Choroid plexus epithelial cell (primary cell): ENCODE data around the gene ZNF485.
A peak's percentile ranks its signal among the peaks of the same experiment; 100 is the strongest.
"Not testable (repeated sequence)": the region's sequence is repeated elsewhere in the genome, so short reads cannot be mapped to it uniquely, and the experiment has no call there.

Experiments used
- DNase-seq: peaks from one replicate; pipeline ENCODE4 v3.0.0-alpha.2; 2010; ENCODE audit warnings: low read depth
- H3K4me3 ChIP-seq: 2 replicates; pipeline ENCODE4 v1.5.1; 2011; ENCODE audit warnings: low read depth, mild to moderate bottlenecking, control low read depth, low read length, moderate library complexity
- CTCF ChIP-seq: conservative IDR thresholded peaks from 2 replicates; pipeline ENCODE4 v1.5.1; 2011; ENCODE audit warnings: low read depth, mild to moderate bottlenecking, control low read depth, inconsistent platforms, low read length, moderate library complexity

ZNF485 gene

DNA sequence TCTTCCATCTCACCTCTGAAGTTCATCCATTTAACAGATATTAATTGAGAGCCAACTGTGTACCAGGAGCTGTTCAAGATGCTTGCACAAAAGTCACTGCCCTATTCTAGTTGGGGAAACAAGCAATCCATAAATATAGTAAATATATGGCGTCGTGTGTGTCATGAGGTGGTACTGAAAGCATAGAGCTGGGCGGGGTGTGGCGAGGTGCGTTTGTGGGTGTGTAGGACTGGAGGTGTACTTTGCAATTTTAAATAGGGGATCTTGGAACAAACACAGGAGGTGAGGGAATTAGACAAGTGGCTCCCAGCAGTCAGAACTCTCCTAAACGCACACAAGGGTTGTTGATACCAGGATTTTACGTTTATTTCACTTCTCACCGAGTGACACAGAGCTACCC lies 31.3 kb upstream of the ZNF485 start:
- DNase-seq: no peak
- H3K4me3 ChIP-seq: peak overlapping the region; percentile 70
- no peak for TF ChIP-seq CTCF

DNA sequence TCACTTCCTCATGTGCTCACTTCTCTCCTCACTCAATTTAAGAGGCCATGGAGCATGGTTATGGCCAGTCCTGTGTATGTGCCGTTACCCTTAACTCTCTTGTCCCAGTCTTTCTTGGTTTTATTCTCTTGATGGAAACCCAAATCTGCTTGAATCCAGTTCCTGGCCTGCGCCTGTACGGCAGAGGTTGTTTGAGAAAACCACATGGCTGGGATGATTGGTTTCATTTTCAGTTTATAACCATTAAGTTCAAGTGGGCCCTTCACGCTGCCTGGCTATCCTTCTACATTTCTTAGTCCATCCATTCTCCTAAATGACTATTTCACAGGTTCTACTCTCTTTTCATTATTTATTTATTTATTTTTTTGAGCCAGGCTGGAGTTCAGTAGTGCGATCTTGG lies 30.2 kb upstream of the ZNF485 start:
- DNase-seq: no peak
- no peak overlapping the region for H3K4me3 ChIP-seq
- TF ChIP-seq CTCF: no peak

DNA sequence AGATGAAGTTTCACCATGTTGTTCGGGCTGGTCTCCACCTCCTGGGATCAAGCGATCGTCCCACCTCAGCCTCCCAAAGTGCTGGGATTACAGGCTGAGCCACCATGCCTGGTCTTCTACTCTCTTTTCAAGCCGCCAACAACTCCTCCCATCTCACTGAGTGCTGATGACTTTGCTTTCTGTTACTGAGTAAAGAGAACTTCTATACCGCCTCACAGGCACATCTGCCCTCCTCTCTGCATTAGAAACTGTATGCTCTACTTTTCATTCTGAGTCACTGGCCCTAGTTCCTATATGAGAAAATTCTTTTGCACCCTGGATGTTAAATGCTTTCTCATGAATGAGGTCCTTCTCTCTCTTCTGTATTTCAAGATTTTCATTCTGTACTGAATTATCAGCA lies 29.7 kb upstream of the ZNF485 start:
- H3K4me3 ChIP-seq: no peak overlapping the region
- no peak for TF ChIP-seq CTCF
- DNase-seq: no peak

- no peak overlapping the region for H3K4me3 ChIP-seq
- no peak for TF ChIP-seq CTCF
- DNase-seq: no peak
Observed at GRCh38 chr10:43584051-43584450, 22.2 kb upstream of the ZNF485 start.

DNA sequence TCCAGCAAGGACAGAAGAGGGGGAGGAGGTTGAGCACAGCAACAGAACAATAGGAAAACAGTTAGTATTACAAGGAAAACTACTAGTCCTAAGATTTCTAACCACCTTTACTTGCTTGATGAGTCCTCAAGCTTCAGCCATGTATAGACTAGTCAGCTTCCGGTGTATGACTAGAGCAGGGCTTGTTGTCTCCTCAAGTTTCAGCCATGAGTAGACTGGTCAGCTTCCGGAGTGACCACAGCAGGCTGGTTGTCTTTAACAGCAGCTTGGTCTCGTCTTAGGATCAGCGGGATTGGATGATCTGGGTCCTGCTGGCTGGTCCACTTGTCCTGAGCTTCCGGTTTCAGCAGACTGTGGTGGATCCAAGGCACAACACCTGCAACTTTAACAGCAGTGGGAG lies 21.2 kb upstream of the ZNF485 start:
- TF ChIP-seq CTCF: no peak
- DNase-seq: peak; percentile 19
- no peak overlapping the region for H3K4me3 ChIP-seq

DNA sequence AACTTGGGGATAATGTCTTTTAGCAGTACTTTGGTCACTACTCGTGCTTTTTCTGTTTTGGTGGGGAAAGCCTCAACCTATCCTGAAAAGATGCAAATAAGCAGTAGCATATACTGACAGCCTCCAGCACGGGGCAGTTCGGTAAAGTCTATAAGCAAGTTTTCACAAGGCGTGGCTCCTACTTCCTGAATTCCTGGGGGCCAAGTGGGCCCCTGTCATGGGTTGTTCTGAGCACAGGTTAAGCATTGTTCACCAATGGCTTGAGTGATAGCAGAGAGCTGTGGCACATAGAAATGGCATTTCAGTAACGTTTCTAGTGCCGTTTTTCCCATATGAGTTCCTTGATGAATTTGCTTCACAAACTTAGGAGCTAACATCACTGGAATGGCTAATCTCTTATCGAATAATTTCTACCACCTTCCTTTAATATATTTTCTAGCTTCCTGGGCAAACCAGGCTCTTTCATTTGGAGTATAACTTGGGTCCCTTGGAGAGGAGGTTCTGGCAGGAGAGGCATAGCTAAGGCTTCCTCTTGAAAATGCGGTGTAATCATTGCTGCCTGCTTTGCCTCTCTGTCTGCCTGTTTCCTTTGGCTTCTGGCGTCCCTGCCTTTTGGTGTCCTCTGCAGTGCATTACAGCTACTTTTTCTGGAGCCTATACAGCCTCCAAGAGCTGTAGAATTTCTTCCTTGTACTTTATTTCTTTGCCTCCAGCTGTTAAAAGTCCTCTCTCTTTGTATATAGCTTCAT lies 20.1 kb upstream of the ZNF485 start:
- DNase-seq: no peak
- no peak overlapping the region for H3K4me3 ChIP-seq
- no peak for TF ChIP-seq CTCF

DNA sequence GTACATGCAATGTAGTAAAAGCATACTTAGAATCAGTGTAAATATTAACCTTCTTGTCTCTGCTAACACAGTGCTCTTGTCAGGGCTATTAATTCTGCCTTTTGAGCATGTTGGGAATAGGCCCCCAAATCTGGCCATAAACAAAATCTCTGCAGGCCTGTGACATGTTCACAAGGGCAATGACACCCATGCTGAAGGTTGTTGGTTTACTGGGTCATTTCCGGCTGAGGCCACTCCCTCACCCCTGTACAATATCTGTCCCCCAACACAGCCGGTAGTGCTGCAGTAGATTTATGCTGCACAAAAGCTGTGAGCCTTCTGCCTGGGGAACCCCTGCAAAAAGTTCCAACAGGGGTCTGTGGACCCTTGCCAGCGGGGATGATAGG lies 19.5 kb upstream of the ZNF485 start:
- not testable (repeated sequence) for DNase-seq, H3K4me3 ChIP-seq
